IMR-90 (cell line): ENCODE data around the gene IGF1. TPM values are rescaled to one million over a fixed set of nuclear protein-coding genes. Genes with fewer than 3 reads are reported as not detected.

Experiments used
- ATAC-seq: fragments of 200-7000 bp; cut with Tn5 transposase; 2 replicates; pipeline ENCODE4 v1.9.1; 2020; ENCODE audit warnings: low read depth, mild to moderate bottlenecking, moderate library complexity
- BruUV-seq: library from RNA; stranded (reverse); fragments of 400-500 nt; replicated peaks from 2 replicates; lab custom pipeline; 2021; lab: Mats Ljungman, UMichigan
- CTCF ChIA-PET: fragments of 300-600 bp; formaldehyde crosslinking; extraction: SDS; loops from one replicate; lab custom pipeline; 2021; ENCODE audit warnings: antibody characterized with exemption; lab: Yijun Ruan, JAX
- POLR2A ChIA-PET: fragments of 300-600 bp; sonication (Branson Sonifier 250); formaldehyde crosslinking; loops from one replicate; lab custom pipeline; 2022; ENCODE audit warnings: antibody characterized with exemption; ENCODE audit not compliant: unreplicated experiment; lab: Charles Lee
- DNase-seq: peaks from one replicate; pipeline ENCODE4 v3.0.0; 2013
- H2AFZ ChIP-seq: replicated peaks from 2 replicates; pipeline ENCODE3; 2013; ENCODE audit warnings: low read length, mild to moderate bottlenecking; ENCODE audit not compliant: poor library complexity
- H2AK5ac ChIP-seq: 2 replicates; pipeline ENCODE4 v1.6.1; 2013; ENCODE audit warnings: low read depth, low read length, inconsistent platforms
- H2AK9ac ChIP-seq: replicated peaks from 2 replicates; pipeline ENCODE3; 2013; ENCODE audit warnings: mild to moderate bottlenecking, low read depth, low read length, moderate library complexity; ENCODE audit not compliant: poor library complexity
- H2BK120ac ChIP-seq: 2 replicates; pipeline ENCODE4 v1.6.1; 2013; ENCODE audit warnings: low read depth, low read length, inconsistent platforms
- H2BK15ac ChIP-seq: 3 replicates; pipeline ENCODE4 v1.6.1; 2013; ENCODE audit warnings: low read depth, low read length, inconsistent platforms
- H2BK20ac ChIP-seq: 2 replicates; pipeline ENCODE4 v1.6.1; 2013; ENCODE audit warnings: low read depth, mild to moderate bottlenecking, inconsistent platforms, low read length, moderate library complexity
- H2BK5ac ChIP-seq: 2 replicates; pipeline ENCODE4 v1.6.1; 2013; ENCODE audit warnings: mild to moderate bottlenecking, low read depth, low read length, inconsistent platforms; ENCODE audit not compliant: poor library complexity, severe bottlenecking
- H3K14ac ChIP-seq: replicated peaks from 2 replicates; pipeline ENCODE4 v1.6.1; 2013; ENCODE audit warnings: low read depth, low read length, inconsistent platforms
- H3K18ac ChIP-seq: 2 replicates; pipeline ENCODE4 v1.6.1; 2013; ENCODE audit warnings: low read depth, low read length, control low read depth
- H3K23ac ChIP-seq: 2 replicates; pipeline ENCODE4 v1.6.1; 2013; ENCODE audit warnings: low read depth, low read length, inconsistent platforms
- H3K27ac ChIP-seq: 2 replicates; pipeline ENCODE4 v1.5.1; 2013; ENCODE audit warnings: mild to moderate bottlenecking, control low read depth, low read length; ENCODE audit not compliant: insufficient read depth
- H3K27me3 ChIP-seq: 2 replicates; pipeline ENCODE4 v1.6.1; 2013; ENCODE audit warnings: low read length; ENCODE audit not compliant: control insufficient read depth, insufficient read depth
- H3K36me3 ChIP-seq: 2 replicates; pipeline ENCODE4 v1.6.1; 2013; ENCODE audit warnings: low read length, mixed read lengths; ENCODE audit not compliant: control insufficient read depth, insufficient read depth
- H3K4ac ChIP-seq: 2 replicates; pipeline ENCODE4 v1.6.1; 2013; ENCODE audit warnings: low read depth, low read length, inconsistent platforms
- H3K4me1 ChIP-seq: 2 replicates; pipeline ENCODE4 v1.6.1; 2013; ENCODE audit warnings: low read length, mixed read lengths; ENCODE audit not compliant: control insufficient read depth, insufficient read depth
- H3K4me2 ChIP-seq: 2 replicates; pipeline ENCODE4 v1.6.1; 2013; ENCODE audit warnings: low read depth, mild to moderate bottlenecking, control low read depth, low read length, moderate library complexity
- H3K4me3 ChIP-seq: 2 replicates; pipeline ENCODE4 v1.5.1; 2013; ENCODE audit warnings: low read depth, mild to moderate bottlenecking, control low read depth, low read length, moderate library complexity; ENCODE audit not compliant: insufficient read depth
- H3K56ac ChIP-seq: 2 replicates; pipeline ENCODE4 v1.6.1; 2013; ENCODE audit warnings: low read length, inconsistent platforms; ENCODE audit not compliant: insufficient read depth; ENCODE audit errors: extremely low read depth
- H3K79me1 ChIP-seq, 2 experiments: 2 replicates each; pipeline ENCODE4 v1.6.1; 2013; ENCODE audit warnings: low read length in 2 of 2, inconsistent platforms in 1 of 2, low read depth in 1 of 2
- H3K9ac ChIP-seq: 2 replicates; pipeline ENCODE4 v1.6.1; 2013; ENCODE audit warnings: low read depth, low read length, control low read depth
- H3K9me1 ChIP-seq: 2 replicates; pipeline ENCODE4 v1.6.1; 2013; ENCODE audit warnings: low read length, inconsistent platforms; ENCODE audit not compliant: insufficient read depth
- H3K9me3 ChIP-seq: 2 replicates; pipeline ENCODE4 v1.6.1; 2013; ENCODE audit warnings: low read length; ENCODE audit not compliant: control insufficient read depth, insufficient read depth
- H4K20me1 ChIP-seq: 2 replicates; pipeline ENCODE4 v1.6.1; 2013; ENCODE audit warnings: low read length, inconsistent platforms; ENCODE audit not compliant: insufficient read depth
- H4K5ac ChIP-seq: 2 replicates; pipeline ENCODE4 v1.6.1; 2013; ENCODE audit warnings: mild to moderate bottlenecking, low read depth, low read length, control low read depth
- H4K8ac ChIP-seq, 2 experiments: 2 replicates each; pipeline ENCODE4 v1.6.1; 2013; ENCODE audit warnings: low read depth in 2 of 2, low read length in 2 of 2, control low read depth in 1 of 2, inconsistent platforms in 1 of 2
- H4K91ac ChIP-seq: 2 replicates; pipeline ENCODE4 v1.6.1; 2013; ENCODE audit warnings: low read depth, low read length, inconsistent platforms; ENCODE audit not compliant: insufficient read depth
- CEBPB ChIP-seq: IDR thresholded peaks from 2 replicates; pipeline ENCODE4 v1.6.1; 2012; ENCODE audit warnings: low read depth, low read length, improper control_type of control experiment
- ELK1 ChIP-seq: fragments of 150-350 bp; IDR thresholded peaks from 2 replicates; pipeline ENCODE4 v1.6.1; 2016; ENCODE audit warnings: low read depth, mild to moderate bottlenecking, low read length, moderate library complexity, borderline replicate concordance
- MAFK ChIP-seq: IDR thresholded peaks from 2 replicates; pipeline ENCODE4 v1.6.1; 2012; ENCODE audit warnings: low read depth, low read length, improper control_type of control experiment
- RFX5 ChIP-seq: IDR thresholded peaks from 2 replicates; pipeline ENCODE4 v1.8.0; 2012; ENCODE audit warnings: low read depth, mild to moderate bottlenecking, low read length, moderate library complexity
- SMC3 ChIP-seq: fragments of 150-350 bp; IDR thresholded peaks from 2 replicates; pipeline ENCODE4 v1.6.1; 2016; ENCODE audit warnings: low read depth, mild to moderate bottlenecking, antibody characterized with exemption, low read length, moderate library complexity
- WGBS, 2 experiments: methylation state at CpG; one replicate each; pipeline versions ENCODE4 v1.1.5 to v1.1.7; 2013; ENCODE audit warnings: missing lambda C conversion rate in 2 of 2; ENCODE audit not compliant: insufficient read length in 1 of 2; ENCODE audit errors: extremely low coverage in 2 of 2; 5-methylcytosine and 5-hydroxymethylcytosine counted together
- dilution Hi-C: fragments of 300-500 bp; cut with HindIII; formaldehyde crosslinking; loops from one replicate; pipeline ENCODE4 v1.14.3; 2018; ENCODE audit warnings: low sequenced_read_pairs; ENCODE audit not compliant: unreplicated experiment
- in situ Hi-C: fragments of 300-500 bp; cut with MboI; formaldehyde crosslinking; loops from 3 replicates; pipeline ENCODE4 v1.14.3; 2019; ENCODE audit warnings: low sequenced_read_pairs, inconsistent platforms, mixed read lengths
- intact Hi-C: fragments of 100-400 bp; cut with micrococcal nuclease; formaldehyde crosslinking; loops from 2 replicates; pipeline ENCODE4 v1.10.0; 2022
- polyA plus RNA-seq, 3 experiments: library from polyadenylated mRNA; depleted of rRNA; stranded (reverse); fragments of >200 nt; gene quantifications; 2 replicates each; pipeline ENCODE4 v1.2.3, GENCODE V29; 2012; ENCODE audit warnings: low replicate concordance in 1 of 3
- total RNA-seq: library from RNA; depleted of rRNA; stranded (reverse); fragments of >200 nt; gene quantifications from 2 replicates; pipeline ENCODE4 v1.2.3, GENCODE V29; 2012
- TF ChIP-seq, protein P1 (sequence below): fragments of 150-350 bp; IDR thresholded peaks from 2 replicates; pipeline ENCODE4 v1.6.1; 2017; ENCODE audit warnings: mild to moderate bottlenecking, antibody characterized with exemption, low read length, low read depth

Gene IGF1
- total and polyA plus RNA-seq, 2 of the 4 experiments (the other 2 are of a cell fraction) = under 0.01 to 0.12 TPM

- no peak overlapping the region for H3K4ac ChIP-seq
- dilution Hi-C loops = no loop called here
- in situ Hi-C loops = no loop called here
- no peak overlapping the region for H3K14ac ChIP-seq
- no peak overlapping the region for H2AK9ac ChIP-seq
- no peak for ATAC-seq
- H4K20me1 ChIP-seq = no peaks in the 10 kb centered on the region
- no peak overlapping the region for H3K4me3 ChIP-seq
- H2AFZ ChIP-seq = no peak overlapping the region
- no peaks in the 10 kb centered on the region for H3K27me3 ChIP-seq
- H3K79me1 ChIP-seq = no peaks in the 10 kb centered on the region
- DNase-seq = no peak
- TF ChIP-seq MAFK = no peak
- TF ChIP-seq, protein P1, sequence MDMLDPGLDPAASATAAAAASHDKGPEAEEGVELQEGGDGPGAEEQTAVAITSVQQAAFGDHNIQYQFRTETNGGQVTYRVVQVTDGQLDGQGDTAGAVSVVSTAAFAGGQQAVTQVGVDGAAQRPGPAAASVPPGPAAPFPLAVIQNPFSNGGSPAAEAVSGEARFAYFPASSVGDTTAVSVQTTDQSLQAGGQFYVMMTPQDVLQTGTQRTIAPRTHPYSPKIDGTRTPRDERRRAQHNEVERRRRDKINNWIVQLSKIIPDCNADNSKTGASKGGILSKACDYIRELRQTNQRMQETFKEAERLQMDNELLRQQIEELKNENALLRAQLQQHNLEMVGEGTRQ = no peak
- TF ChIP-seq CEBPB = no peak
- no peak for TF ChIP-seq RFX5
- no peak for TF ChIP-seq ELK1
- TF ChIP-seq SMC3 = no peak
- H3K23ac ChIP-seq = no peak overlapping the region
- intact Hi-C loops = no loop called here
- no peak overlapping the region for H2BK5ac ChIP-seq
- peaks cover 4% of the 10 kb centered on the region; the same call in 1 of the 2 replicates for H3K4me1 ChIP-seq
- no peak overlapping the region for H3K18ac ChIP-seq
- no peak overlapping the region for H4K5ac ChIP-seq
- no peaks in the 10 kb centered on the region for H3K36me3 ChIP-seq
- no peak overlapping the region for H4K91ac ChIP-seq
- H3K27ac ChIP-seq = no peak overlapping the region
- H3K56ac ChIP-seq = no peak overlapping the region
- CTCF ChIA-PET = interaction anchor here (0.7 kb wide), 1 partner anchor 1374 kb away, joined by 3 read pairs; no protein-coding TSS in a partner anchor
- no peak overlapping the region for H3K4me2 ChIP-seq
- H3K9me1 ChIP-seq = no peaks in the 10 kb centered on the region
- H2AK5ac ChIP-seq = no peak overlapping the region
- no peak overlapping the region for H2BK20ac ChIP-seq
- no CpG with 5 or more reads among the region's 3 CpGs for WGBS, 2 experiments
- no TSS peak for BruUV-seq
- H2BK15ac ChIP-seq = no peak overlapping the region
- no peak overlapping the region for H2BK120ac ChIP-seq
- H3K9me3 ChIP-seq = no peaks in the 10 kb centered on the region
- H3K9ac ChIP-seq = no peak overlapping the region
- no peak overlapping the region for H4K8ac ChIP-seq
- POLR2A ChIA-PET = no interaction called here
Measured at GRCh38 chr12:102379346-102380162, 100.8 kb downstream of the IGF1 start.
